K562 (cell line): ENCODE results near the gene GTF3C6. TPM values are rescaled to one million over a fixed set of nuclear protein-coding genes. Genes with fewer than 3 reads are reported as not detected.
A peak's percentile ranks its signal among the peaks of the same experiment; 100 is the strongest.

Experiments used
- ATF7 ChIP-seq: fragments of 450-650 bp; IDR thresholded peaks from 2 replicates; pipeline ENCODE4 v1.7.1; 2014; ENCODE audit warnings: mild to moderate bottlenecking, moderate library complexity
- CLOCK ChIP-seq: fragments of 250-450 bp; sonication (Bioruptor Pico); IDR thresholded peaks from 2 replicates; pipeline ENCODE4 v1.4.0; 2020; ENCODE audit warnings: mild to moderate bottlenecking, moderate library complexity, borderline replicate concordance
- E2F4 ChIP-seq: sonication (generic); formaldehyde crosslinking; IDR thresholded peaks from 2 replicates; pipeline ENCODE4 v1.8.0; 2022; ENCODE audit warnings: mild to moderate bottlenecking, low read depth, missing genetic modification reagents
- ESRRA ChIP-seq: fragments of 450-650 bp; IDR thresholded peaks from 2 replicates; pipeline ENCODE4 v1.6.1; 2014; ENCODE audit warnings: low read depth, mild to moderate bottlenecking, moderate library complexity, borderline replicate concordance
- EWSR1 ChIP-seq: fragments of 450-650 bp; IDR thresholded peaks from 2 replicates; pipeline ENCODE4 v1.6.1; 2018; ENCODE audit warnings: borderline replicate concordance, mild to moderate bottlenecking, low read depth, moderate library complexity; ENCODE audit not compliant: partially characterized antibody
- FOSL1 ChIP-seq: fragments of 200-800 bp; sonication (Bioruptor generic); conservative IDR thresholded peaks from 2 replicates; pipeline ENCODE4 v1.6.1; 2016; ENCODE audit warnings: missing genetic modification characterization, missing compliant biosample characterization
- FOXO4 ChIP-seq: fragments of 450-650 bp; formaldehyde crosslinking; IDR thresholded peaks from 2 replicates; pipeline ENCODE4 v1.4.0; 2020; ENCODE audit warnings: mild to moderate bottlenecking, moderate library complexity
- FOXP1 ChIP-seq: sonication (generic); formaldehyde crosslinking; IDR thresholded peaks from 2 replicates; pipeline ENCODE4 v1.8.0; 2022; ENCODE audit warnings: mild to moderate bottlenecking, missing genetic modification reagents
- HCFC1 ChIP-seq: IDR thresholded peaks from 2 replicates; pipeline ENCODE4 v1.6.1; 2012; ENCODE audit warnings: low read depth, low read length, improper control_type of control experiment
- IRF1 ChIP-seq: sonication (generic); formaldehyde crosslinking; IDR thresholded peaks from 2 replicates; pipeline ENCODE4 v1.8.0; 2022; ENCODE audit warnings: missing genetic modification reagents, mild to moderate bottlenecking, borderline replicate concordance
- NCOA1 ChIP-seq: fragments of 450-650 bp; IDR thresholded peaks from 2 replicates; pipeline ENCODE4 v1.6.1; 2016; ENCODE audit warnings: low read depth
- PHF20 ChIP-seq: fragments of 450-650 bp; IDR thresholded peaks from 2 replicates; pipeline ENCODE4 v1.6.1; 2018; ENCODE audit not compliant: partially characterized antibody
- PHF8 ChIP-seq: fragments of 200-600 bp; sonication (generic); IDR thresholded peaks from 2 replicates; pipeline ENCODE4 v1.6.1; 2012; ENCODE audit warnings: mixed run types, mild to moderate bottlenecking, inconsistent platforms, low read length, moderate library complexity, borderline replicate concordance
- TCF3 ChIP-seq: sonication (generic); formaldehyde crosslinking; IDR thresholded peaks from 2 replicates; pipeline ENCODE4 v1.4.0; 2020; ENCODE audit warnings: mild to moderate bottlenecking, missing genetic modification reagents
- UBTF ChIP-seq, 2 experiments: IDR thresholded peaks; 2 replicates each; pipeline ENCODE4 v1.6.1; 2012; ENCODE audit warnings: improper control_type of control experiment in 2 of 2, low read depth in 2 of 2, low read length in 2 of 2, borderline replicate concordance in 1 of 2
- WHSC1 ChIP-seq: IDR thresholded peaks from one replicate; pipeline ENCODE4 v1.6.1; 2012; ENCODE audit warnings: low read length, control low read depth, inconsistent platforms
- ZNF41 ChIP-seq: fragments of 250-450 bp; sonication (Bioruptor Pico); conservative IDR thresholded peaks from 2 replicates; pipeline ENCODE4 v1.4.0; 2020; ENCODE audit warnings: mild to moderate bottlenecking
- ZNF444 ChIP-seq: fragments of 250-450 bp; sonication (Bioruptor Pico); IDR thresholded peaks from 2 replicates; pipeline ENCODE4 v1.4.0; 2020; ENCODE audit warnings: mild to moderate bottlenecking, moderate library complexity
- polyA plus RNA-seq, 8 experiments: library from polyadenylated mRNA; depleted of rRNA in 4 of 8; stranded (reverse) in 5 of 8; unstranded in 3 of 8; fragments of >200 nt; fragmentation: Nextera tagmentation in 2 of 8; fragmentation: Illumina TruSeq in 1 of 8; extraction: Ambion mirVana in 2 of 8; extraction: Trizol in 1 of 8; gene quantifications; 2 replicates each; pipeline versions ENCODE4 v1.2.1 to v1.2.3, GENCODE V29; 2011 to 2014; ENCODE audit warnings: inconsistent platforms in 1 of 8, missing spikeins in 1 of 8
- total RNA-seq, 7 experiments: library from RNA; depleted of rRNA in 6 of 7; stranded (reverse); fragments of >200 nt in 6 of 7; fragmentation: Illumina TruSeq in 2 of 7; extraction: Trizol in 2 of 7; gene quantifications; 2 replicates each; pipeline versions ENCODE4 v1.2.1 to v1.2.3, GENCODE V29; 2011 to 2021; ENCODE audit warnings: low replicate concordance in 1 of 7

GTF3C6 gene
- total and polyA plus RNA-seq, 9 of the 15 experiments (the other 6 are each of a cell fraction or from before 2014, with no cell fraction given): 37.6 to 140 (median 111) TPM

GRCh38 chr6:110958329-110959192 lies at the start of gene GTF3C6 (continued):
- TF ChIP-seq IRF1 (CRISPR knock-in tag) (no peak), NCOA1 (peak; percentile 51; the same call in 1 of the 2 replicates), UBTF (IDR thresholded peaks at IDR 0.05; ENCODE audit: borderline replicate concordance in 1 of 2, low read depth in 2 of 2, low read length in 2 of 2) (peak in 1 of 2 experiments; percentile 90; a peak in 2 of 4 replicates), EWSR1 (no peak), ZNF444 (no peak), FOSL1 (tag) (0 out of 2 replicates have a peak, but pooled peaks have one; percentile 26), ATF7 (peak; percentile 74; the same call in 1 of the 2 replicates), ZNF41 (CRISPR knock-in tag) (peak; percentile 21; the same call in 1 of the 2 replicates), CLOCK (CRISPR knock-in tag) (no peak), TCF3 (CRISPR knock-in tag) (no peak), HCFC1 (peak; percentile 82), PHF8 (peak; percentile 100), PHF20 (peak; percentile 55), ESRRA (peak; percentile 27; the same call in 1 of the 2 replicates), FOXP1 (CRISPR knock-in tag) (peak; percentile 21; the same call in 1 of the 2 replicates), WHSC1 (no peak), FOXO4 (CRISPR knock-in tag) (no peak), E2F4 (CRISPR knock-in tag) (peak; percentile 72; the same call in 1 of the 2 replicates)
